GM12874 (cell line): ENCODE results near the gene RTTN.

Source experiments
- TF ChIP-seq, protein P1 (sequence below): IDR thresholded peaks from 2 replicates; pipeline ENCODE4 v1.5.1; 2011; ENCODE audit warnings: low read depth, mild to moderate bottlenecking, control low read depth, low read length, moderate library complexity; ENCODE audit not compliant: insufficient read depth

Gene RTTN

DNA sequence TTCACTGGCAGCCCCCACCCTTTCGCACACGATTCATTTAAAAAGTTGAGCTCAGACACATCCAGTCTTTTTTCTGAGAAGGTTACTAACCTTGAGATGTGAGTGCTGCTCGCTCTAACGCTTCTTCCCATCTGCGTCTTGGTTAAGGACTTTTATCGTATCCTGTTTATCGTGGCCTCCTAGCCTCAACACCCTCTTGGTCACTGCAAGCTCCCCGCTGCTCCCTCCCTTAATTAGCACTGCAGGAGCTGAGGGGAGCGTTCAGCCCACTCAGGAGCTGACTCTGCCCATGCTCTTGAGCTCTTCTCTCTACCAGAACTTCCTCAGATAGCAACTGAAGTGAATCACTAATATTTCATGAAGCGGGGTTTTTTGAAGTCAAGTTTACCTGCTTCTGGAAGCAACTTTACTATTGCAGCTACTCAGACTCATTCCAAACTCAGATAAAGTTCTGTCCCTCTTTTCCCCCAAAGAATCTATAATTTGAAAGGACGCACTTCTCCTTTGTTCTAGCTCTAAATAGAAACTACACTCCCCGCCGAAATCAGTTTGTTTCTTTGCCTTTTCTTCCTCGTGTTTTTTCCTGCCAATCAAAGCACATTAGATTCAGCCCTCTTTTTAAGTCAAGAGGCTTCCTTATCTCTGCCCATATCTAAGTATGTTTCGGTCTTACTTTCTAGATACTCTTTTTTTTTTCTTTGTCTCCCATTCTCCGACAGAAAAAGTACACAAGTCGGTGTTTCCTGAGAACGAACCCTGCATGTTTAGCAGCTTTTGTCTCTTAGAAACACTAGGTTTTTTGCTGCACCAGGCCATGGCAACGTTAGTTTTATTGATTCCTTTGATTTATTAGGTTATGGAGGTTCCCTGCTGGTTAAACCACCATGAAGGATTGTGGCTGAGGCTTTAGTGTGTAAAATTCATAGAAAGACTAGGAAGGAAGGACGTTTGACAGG is 248.5 kb downstream of the RTTN start:
- TF ChIP-seq, protein P1, sequence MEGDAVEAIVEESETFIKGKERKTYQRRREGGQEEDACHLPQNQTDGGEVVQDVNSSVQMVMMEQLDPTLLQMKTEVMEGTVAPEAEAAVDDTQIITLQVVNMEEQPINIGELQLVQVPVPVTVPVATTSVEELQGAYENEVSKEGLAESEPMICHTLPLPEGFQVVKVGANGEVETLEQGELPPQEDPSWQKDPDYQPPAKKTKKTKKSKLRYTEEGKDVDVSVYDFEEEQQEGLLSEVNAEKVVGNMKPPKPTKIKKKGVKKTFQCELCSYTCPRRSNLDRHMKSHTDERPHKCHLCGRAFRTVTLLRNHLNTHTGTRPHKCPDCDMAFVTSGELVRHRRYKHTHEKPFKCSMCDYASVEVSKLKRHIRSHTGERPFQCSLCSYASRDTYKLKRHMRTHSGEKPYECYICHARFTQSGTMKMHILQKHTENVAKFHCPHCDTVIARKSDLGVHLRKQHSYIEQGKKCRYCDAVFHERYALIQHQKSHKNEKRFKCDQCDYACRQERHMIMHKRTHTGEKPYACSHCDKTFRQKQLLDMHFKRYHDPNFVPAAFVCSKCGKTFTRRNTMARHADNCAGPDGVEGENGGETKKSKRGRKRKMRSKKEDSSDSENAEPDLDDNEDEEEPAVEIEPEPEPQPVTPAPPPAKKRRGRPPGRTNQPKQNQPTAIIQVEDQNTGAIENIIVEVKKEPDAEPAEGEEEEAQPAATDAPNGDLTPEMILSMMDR: no peak

DNA sequence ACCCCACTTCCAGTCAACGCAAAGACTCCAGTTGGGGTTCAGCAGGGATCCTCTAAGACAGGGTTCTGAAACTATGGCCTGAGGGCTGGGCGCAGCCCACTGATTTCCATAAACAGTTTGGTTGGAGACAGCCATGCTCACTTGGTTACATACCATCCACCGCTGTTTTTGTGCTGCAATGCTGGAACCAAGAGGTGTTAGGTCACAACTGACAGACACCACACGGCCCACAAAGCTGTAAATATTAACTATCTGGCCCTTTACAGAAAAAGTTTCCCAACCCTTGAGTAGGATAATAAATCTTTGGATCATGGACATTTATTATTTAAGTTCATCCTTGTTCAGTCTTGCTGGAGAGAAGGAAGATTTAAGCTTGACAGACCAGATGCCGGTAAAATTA is 249.4 kb downstream of the RTTN start:
- TF ChIP-seq, protein P1: no peak

DNA sequence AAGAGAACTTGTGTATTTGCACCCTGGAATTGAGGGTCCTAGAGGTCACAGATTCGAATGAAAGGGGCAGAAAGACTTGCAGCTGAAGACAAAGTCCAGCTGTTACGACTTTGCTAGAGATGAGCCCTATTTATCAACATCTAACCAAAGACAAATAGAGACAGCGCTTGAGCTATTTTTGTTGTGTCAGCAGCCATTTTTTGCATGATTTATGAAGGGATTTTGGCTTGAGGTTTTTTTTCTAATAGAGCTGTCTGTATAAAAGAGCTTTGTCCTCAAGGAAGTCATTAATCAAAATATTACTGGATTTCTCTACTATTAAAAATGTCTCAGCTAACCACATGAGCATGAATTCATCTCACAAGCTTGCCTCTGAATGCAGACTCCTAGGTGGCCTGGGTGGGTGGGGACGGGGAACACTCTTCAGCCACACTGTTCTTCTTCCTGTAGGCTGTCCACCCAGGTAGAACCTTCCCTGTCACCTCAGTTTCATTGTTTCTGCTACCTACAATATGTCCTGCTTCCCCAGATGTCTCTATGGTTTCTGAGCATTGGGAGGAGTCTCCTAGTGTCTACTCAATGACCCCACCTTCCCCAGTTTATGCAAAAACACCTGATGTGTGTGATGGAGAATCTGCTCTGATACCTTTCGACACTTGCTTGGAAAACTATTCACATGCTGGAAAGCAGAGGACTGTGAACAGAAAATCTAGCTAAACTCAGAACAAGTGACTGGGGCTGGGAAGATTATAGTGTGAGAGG is 250.6 kb downstream of the RTTN start:
- TF ChIP-seq, protein P1: no peak

GRCh38 chr18:69953191-69953590 is 252.3 kb downstream of the RTTN start:
- TF ChIP-seq, protein P1: no peak
